ENCODE results near the gene CTRB1. TPM values are rescaled to one million over a fixed set of nuclear protein-coding genes. Genes with fewer than 3 reads are reported as not detected.

Gene CTRB1
- total RNA-seq, 1 experiment from 2014 or later, result not detected

- Histone ChIP-seq H3K4me2 (no peak overlapping the region), H3K27ac (no peak overlapping the region), H3K36me3 (ENCODE audit: low read depth) (no peaks in the 10 kb centered on the region), H3K79me2 (ENCODE audit: low read depth) (peaks cover 69% of the 10 kb centered on the region), H3K4me1 (replicated peaks; ENCODE audit: insufficient read depth) (peaks cover 18% of the 10 kb centered on the region), H3K4me3 (no peak overlapping the region), H4K20me1 (ENCODE audit: insufficient read depth) (peaks cover 78% of the 10 kb centered on the region), H3F3A (ENCODE audit: insufficient read depth, low read depth) (peaks cover 19% of the 10 kb centered on the region; the same call in 1 of the 2 replicates), H3K9me3 (ENCODE audit: insufficient read depth, low read depth) (no peaks in the 10 kb centered on the region), H3K27me3 (ENCODE audit: insufficient read depth, low read depth) (no peaks in the 10 kb centered on the region), H3K9me2 (ENCODE audit: insufficient read depth) (no peaks in the 10 kb centered on the region), H2AFZ (no peak overlapping the region)
- POLR2A ChIA-PET (ENCODE audit: unreplicated experiment), result no interaction called here
- intact Hi-C loops (cut with micrococcal nuclease; ENCODE audit: unreplicated experiment), result no loop called here
- no TSS peak for BruUV-seq (replicated peaks)
- CTCF ChIA-PET, result no interaction called here
- no peak for DNase-seq
- TF ChIP-seq CTCF (conservative IDR thresholded peaks at IDR 0.05) (no peak), EZH2 (IDR thresholded peaks at IDR 0.05; ENCODE audit: low read depth) (no peak)
Measured at GRCh38 chr16:75256696-75257343, 38.0 kb downstream of the CTRB1 start.

GRCh38 chr16:75257886-75258806 lies 39.4 kb downstream of the CTRB1 start:
- Histone ChIP-seq H3K4me2 (no peak overlapping the region), H3K36me3 (ENCODE audit: low read depth) (0 out of 2 replicates have a peak, but pooled peaks cover 3% of the 10 kb centered on the region), H3K27me3 (ENCODE audit: insufficient read depth, low read depth) (no peaks in the 10 kb centered on the region), H3K9me2 (ENCODE audit: insufficient read depth) (no peaks in the 10 kb centered on the region), H3F3A (ENCODE audit: insufficient read depth, low read depth) (peaks cover 12% of the 10 kb centered on the region; the same call in 1 of the 2 replicates), H3K4me3 (no peak overlapping the region), H3K4me1 (replicated peaks; ENCODE audit: insufficient read depth) (peaks cover 13% of the 10 kb centered on the region; the same call in 1 of the 2 replicates), H2AFZ (no peak overlapping the region), H3K79me2 (ENCODE audit: low read depth) (peaks cover 82% of the 10 kb centered on the region), H4K20me1 (ENCODE audit: insufficient read depth) (peaks cover 80% of the 10 kb centered on the region), H3K27ac (no peak overlapping the region), H3K9me3 (ENCODE audit: insufficient read depth, low read depth) (no peaks in the 10 kb centered on the region)
- POLR2A ChIA-PET (ENCODE audit: unreplicated experiment), result no interaction called here
- TF ChIP-seq EZH2 (IDR thresholded peaks at IDR 0.05; ENCODE audit: low read depth), result no peak
- TF ChIP-seq CTCF (conservative IDR thresholded peaks at IDR 0.05), result no peak
- CTCF ChIA-PET, result no interaction called here
- intact Hi-C loops (cut with micrococcal nuclease; ENCODE audit: unreplicated experiment), result no loop called here
- DNase-seq, result no peak
- no TSS peak for BruUV-seq (replicated peaks)

- peaks cover 19% of the 10 kb centered on the region for H3K4me1 ChIP-seq (replicated peaks; ENCODE audit: insufficient read depth)
- intact Hi-C loops (cut with micrococcal nuclease; ENCODE audit: unreplicated experiment), result no loop called here
- H2AFZ ChIP-seq, result no peak overlapping the region
- BruUV-seq (replicated peaks), result no TSS peak
- no peaks in the 10 kb centered on the region for H3K9me3 ChIP-seq (ENCODE audit: insufficient read depth, low read depth)
- DNase-seq, result no peak
- H3K79me2 ChIP-seq (ENCODE audit: low read depth), result peaks cover 89% of the 10 kb centered on the region
- no peaks in the 10 kb centered on the region for H3K9me2 ChIP-seq (ENCODE audit: insufficient read depth)
- peaks cover 83% of the 10 kb centered on the region for H4K20me1 ChIP-seq (ENCODE audit: insufficient read depth)
- peaks cover 12% of the 10 kb centered on the region; the same call in 1 of the 2 replicates for H3F3A ChIP-seq (ENCODE audit: insufficient read depth, low read depth)
- no peaks in the 10 kb centered on the region for H3K27me3 ChIP-seq (ENCODE audit: insufficient read depth, low read depth)
- 0 out of 2 replicates have a peak, but pooled peaks cover 3% of the 10 kb centered on the region for H3K36me3 ChIP-seq (ENCODE audit: low read depth)
- no peak overlapping the region for H3K27ac ChIP-seq
- no peak overlapping the region for H3K4me2 ChIP-seq
- ChIA-PET POLR2A (ENCODE audit: unreplicated experiment) (no interaction called here), CTCF (no interaction called here)
- TF ChIP-seq EZH2 (IDR thresholded peaks at IDR 0.05; ENCODE audit: low read depth) (no peak), CTCF (conservative IDR thresholded peaks at IDR 0.05) (no peak)
- H3K4me3 ChIP-seq, result no peak overlapping the region
Measured at GRCh38 chr16:75258807-75259141, 40.0 kb downstream of the CTRB1 start.
